RWPE1 (cell line): ENCODE results near the gene AGPAT4.

ENCODE experiments used
- CTCF ChIA-PET: fragments of 350-600 bp; sonication (Branson Sonifier 250); formaldehyde crosslinking; extraction: SDS; loops from one replicate; lab custom pipeline; 2021; lab: Yijun Ruan, JAX
- POLR2A ChIA-PET: fragments of 400-600 bp; formaldehyde crosslinking; extraction: SDS; loops from one replicate; lab custom pipeline; 2020; ENCODE audit warnings: antibody characterized with exemption; ENCODE audit not compliant: low non-redundant PET; lab: Yijun Ruan, JAX
- DNase-seq: peaks from one replicate; pipeline ENCODE4 v3.0.0; 2012; ENCODE audit warnings: low spot score
- H3K27ac ChIP-seq: fragments of 450-650 bp; 2 replicates; pipeline ENCODE4 v1.5.1; 2017
- TF ChIP-seq, protein P1 (sequence below): fragments of 450-650 bp; conservative IDR thresholded peaks from 2 replicates; pipeline ENCODE4 v1.5.1; 2017; ENCODE audit warnings: low read depth, mild to moderate bottlenecking

The AGPAT4 gene

GRCh38 chr6:161101517-161101916 lies 172.3 kb downstream of the AGPAT4 start:
- TF ChIP-seq, protein P1, sequence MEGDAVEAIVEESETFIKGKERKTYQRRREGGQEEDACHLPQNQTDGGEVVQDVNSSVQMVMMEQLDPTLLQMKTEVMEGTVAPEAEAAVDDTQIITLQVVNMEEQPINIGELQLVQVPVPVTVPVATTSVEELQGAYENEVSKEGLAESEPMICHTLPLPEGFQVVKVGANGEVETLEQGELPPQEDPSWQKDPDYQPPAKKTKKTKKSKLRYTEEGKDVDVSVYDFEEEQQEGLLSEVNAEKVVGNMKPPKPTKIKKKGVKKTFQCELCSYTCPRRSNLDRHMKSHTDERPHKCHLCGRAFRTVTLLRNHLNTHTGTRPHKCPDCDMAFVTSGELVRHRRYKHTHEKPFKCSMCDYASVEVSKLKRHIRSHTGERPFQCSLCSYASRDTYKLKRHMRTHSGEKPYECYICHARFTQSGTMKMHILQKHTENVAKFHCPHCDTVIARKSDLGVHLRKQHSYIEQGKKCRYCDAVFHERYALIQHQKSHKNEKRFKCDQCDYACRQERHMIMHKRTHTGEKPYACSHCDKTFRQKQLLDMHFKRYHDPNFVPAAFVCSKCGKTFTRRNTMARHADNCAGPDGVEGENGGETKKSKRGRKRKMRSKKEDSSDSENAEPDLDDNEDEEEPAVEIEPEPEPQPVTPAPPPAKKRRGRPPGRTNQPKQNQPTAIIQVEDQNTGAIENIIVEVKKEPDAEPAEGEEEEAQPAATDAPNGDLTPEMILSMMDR: no peak
- POLR2A ChIA-PET: no interaction called here
- H3K27ac ChIP-seq: no peak overlapping the region
- CTCF ChIA-PET: interaction anchor here (0.6 kb wide), 3 partner anchors 166 to 271 kb away, joined by 3 to 4 read pairs (median 4); no protein-coding TSS in a partner anchor
- DNase-seq: no peak

DNA sequence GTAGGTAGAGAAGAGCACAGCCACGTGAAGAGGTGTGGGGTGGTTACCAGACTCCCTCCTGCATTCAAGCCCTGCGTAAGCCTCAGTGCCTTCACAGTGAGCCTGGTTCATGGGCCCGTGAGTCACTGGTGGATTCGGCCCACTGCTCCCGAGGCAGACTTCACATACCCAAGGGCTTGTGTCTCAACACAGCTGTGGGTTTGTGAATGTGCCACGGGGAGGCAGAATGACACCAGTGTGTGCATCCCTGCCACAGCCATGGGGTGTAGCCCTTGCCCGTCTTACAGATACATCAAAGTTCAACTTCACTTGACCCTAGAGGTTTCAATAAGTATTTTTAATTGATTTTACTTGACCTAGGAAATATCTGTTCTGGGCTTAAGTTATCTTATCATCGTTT lies 173.8 kb downstream of the AGPAT4 start:
- no peak overlapping the region for H3K27ac ChIP-seq
- CTCF ChIA-PET: interaction anchor here (0.6 kb wide), 1 partner anchor 11 kb away, joined by 3 read pairs; no protein-coding TSS in a partner anchor
- DNase-seq: no peak
- POLR2A ChIA-PET: interaction anchor here (0.6 kb wide), 1 partner anchor 61 kb away, joined by 7 read pairs; no protein-coding TSS in a partner anchor
- TF ChIP-seq, protein P1: no peak

DNA sequence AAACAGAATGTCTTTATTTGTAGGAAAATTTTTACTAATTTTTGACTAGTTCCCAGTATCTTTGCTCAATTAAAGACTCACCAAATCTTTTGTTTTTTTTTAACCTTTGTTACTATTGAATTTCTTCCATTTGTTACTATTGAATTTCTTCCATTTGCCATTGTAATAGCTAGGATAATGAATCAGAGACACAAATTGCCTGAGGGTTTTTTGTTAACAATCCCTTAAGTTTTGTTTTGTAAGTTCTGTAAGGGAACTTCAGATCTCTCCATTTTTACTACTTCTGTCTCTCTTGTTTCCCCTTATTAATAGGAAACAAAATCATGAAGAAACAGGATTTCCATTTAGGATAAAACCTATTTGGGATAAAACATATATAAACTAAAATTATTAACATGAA lies 177.9 kb downstream of the AGPAT4 start:
- DNase-seq: no peak
- POLR2A ChIA-PET: no interaction called here
- CTCF ChIA-PET: interaction anchor here (0.6 kb wide), 1 partner anchor 172 kb away, joined by 4 read pairs; no protein-coding TSS in a partner anchor
- TF ChIP-seq, protein P1: no peak
- no peak overlapping the region for H3K27ac ChIP-seq

GRCh38 chr6:161094955-161095354 lies 178.9 kb downstream of the AGPAT4 start:
- TF ChIP-seq, protein P1: no peak
- ChIA-PET POLR2A (no interaction called here), CTCF (no interaction called here)
- peak; percentile 14 for DNase-seq
- no peak overlapping the region for H3K27ac ChIP-seq

DNA sequence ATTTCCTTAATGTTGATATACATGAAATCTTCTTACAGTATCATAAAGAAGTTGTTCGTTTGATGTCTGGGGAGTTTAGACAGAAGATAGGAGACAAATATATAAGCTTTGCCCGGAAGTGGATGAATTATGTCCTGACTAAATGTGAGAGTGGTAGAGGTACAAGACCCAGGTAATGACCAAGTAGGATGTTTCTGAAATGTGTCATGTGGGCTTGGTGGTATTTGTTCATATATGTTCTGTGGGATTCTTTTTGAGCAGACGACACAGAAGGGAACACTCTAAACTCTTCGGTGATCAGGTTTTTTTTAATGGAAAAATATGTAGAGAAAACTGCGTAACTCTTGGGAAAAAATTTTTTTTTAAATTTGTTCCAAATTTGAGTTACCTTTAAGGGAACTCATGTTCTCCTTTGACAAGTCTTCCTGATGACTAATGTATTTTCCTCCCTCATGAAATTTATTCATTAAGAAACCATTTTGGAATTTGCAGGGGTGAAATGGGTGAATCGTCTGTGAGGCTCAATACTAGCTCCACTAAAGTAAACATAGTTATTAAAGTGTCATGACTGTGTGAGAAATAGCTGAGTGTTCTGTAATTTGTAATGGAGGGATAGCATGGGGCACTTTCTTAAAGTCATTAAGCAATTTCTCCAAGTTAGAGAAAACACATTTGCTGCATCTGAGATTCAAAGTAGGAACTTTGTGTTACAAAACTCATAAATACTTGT lies 181.7 kb downstream of the AGPAT4 start:
- ChIA-PET POLR2A (no interaction called here), CTCF (interaction anchor here (1.0 kb wide), 1 partner anchor 13 kb away, joined by 3 read pairs; no protein-coding TSS in a partner anchor)
- TF ChIP-seq, protein P1: no peak
- H3K27ac ChIP-seq: no peak overlapping the region
- peak; percentile 50 for DNase-seq

- ChIA-PET CTCF (no interaction called here), POLR2A (no interaction called here)
- TF ChIP-seq, protein P1: no peak
- no peak overlapping the region for H3K27ac ChIP-seq
- DNase-seq: no peak
Measured at GRCh38 chr6:161091151-161091550, 182.7 kb downstream of the AGPAT4 start.
